ENCODE data around the gene INHA. TPM values are rescaled to one million over a fixed set of nuclear protein-coding genes. Genes with fewer than 3 reads are reported as not detected.

The INHA gene
- total RNA-seq, 1 donor from 2014 or later, result 0.70 TPM

- DNase-seq (ENCODE audit: low read depth), result no peak
These were observed 39.2 kb downstream of the INHA start for GRCh38 chr2:219611306-219611705.

DNA sequence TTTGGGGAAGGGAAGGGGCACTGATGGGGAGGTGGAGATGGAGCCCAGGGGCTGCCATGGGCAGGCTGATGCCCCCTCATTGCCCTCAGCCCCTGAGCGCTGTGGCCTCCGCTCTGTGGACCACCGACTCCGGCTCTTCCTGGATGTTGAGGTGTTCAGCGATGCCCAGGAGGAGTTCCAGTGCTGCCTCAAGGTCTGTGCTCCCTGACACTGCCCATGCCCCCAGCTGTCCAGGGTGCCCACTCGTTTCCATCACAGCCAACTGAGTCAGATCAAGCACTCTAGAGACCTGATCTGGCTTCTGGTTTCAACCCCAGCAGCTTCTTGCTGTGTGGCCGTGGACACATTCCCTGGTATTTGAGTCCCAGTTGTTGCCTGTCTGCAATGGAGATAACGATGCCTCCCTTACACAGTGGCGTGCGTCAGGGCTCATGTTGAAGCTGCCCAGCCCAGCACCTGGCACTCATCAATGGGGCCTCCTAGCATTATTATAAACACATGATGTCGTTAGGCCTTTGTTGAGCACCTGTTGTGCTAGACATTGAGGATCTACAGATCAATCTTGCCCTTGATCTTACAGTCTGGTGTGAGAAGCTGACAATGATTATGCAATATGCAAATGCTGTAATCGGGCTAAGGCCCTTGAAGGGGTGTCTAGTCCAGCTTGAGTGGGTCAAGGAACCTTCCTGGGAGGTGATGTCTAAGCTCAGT is 39.9 kb downstream of the INHA start:
- DNase-seq (ENCODE audit: low read depth), result no peak

- no peak for DNase-seq (ENCODE audit: low read depth)
These were observed 40.6 kb downstream of the INHA start for GRCh38 chr2:219612577-219613286.

DNA sequence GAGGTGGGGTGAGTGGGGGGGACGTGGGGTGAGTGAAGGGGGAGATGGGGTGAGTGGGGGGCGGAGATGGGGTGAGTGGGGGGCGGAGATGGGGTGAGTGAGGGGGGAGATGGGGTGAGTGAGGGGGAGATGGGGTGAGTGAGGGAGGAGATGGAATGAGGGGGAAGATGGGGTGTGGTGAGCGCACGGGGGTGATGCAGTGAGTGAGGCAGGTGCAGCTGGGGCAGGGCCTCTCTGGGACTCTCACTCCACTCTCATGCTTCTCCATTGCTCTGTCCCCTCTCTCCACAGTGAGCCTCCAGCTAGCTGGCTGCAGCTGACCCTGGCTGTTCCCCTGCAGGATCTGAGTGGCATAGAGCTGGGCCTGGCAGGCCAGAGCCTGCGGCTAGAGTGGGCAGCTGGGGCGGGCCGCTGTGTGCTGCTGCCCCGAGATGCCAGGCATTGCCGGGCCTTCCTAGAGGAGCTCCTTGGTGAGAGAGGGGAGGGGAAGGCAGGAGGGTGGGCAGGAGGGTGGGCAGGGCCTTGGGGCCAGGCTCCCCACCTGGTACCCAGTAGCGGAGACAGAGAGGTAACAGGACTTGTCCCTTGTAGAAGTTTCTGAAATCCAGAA is 41.5 kb downstream of the INHA start:
- no peak for DNase-seq (ENCODE audit: low read depth)

DNA sequence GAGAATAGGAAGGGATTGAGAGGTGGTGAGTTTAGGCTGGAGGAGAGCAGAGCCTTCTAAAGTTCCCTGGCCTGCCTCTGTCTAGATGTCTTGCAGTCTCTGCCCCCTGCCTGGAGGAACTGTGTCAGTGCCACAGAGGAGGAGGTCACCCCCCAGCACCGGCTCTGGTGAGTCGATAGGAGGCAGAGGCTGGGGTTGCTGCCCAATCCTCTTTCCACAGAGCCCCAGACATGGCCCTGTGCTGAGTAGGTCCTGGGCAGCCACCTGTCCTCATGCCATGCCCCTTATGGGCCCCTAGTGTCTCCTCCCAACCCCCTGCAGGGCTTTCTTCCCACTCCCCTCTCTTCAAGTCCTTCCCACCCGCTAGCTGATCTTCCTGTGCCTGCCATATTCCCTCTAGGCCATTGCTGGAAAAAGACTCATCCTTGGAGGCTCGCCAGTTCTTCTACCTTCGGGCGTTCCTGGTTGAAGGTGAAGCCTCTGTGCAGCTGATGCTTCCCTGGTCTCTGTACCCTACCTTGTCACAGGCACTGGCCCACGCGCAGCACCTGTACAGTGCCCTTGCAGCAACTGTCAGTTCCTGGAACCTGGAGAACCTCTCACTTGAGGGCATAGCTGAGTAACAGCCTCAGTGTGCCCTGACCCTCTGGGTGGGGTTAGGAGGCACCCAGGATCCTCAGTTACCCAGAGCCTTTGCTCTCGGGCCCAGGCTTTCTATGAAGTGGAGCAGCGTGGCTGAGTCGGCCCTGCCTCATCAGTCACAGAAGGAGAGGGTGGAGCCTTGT is 42.2 kb downstream of the INHA start:
- DNase-seq (ENCODE audit: low read depth), result no peak

GRCh38 chr2:219615036-219615435 is 42.9 kb downstream of the INHA start:
- no peak for DNase-seq (ENCODE audit: low read depth)

DNA sequence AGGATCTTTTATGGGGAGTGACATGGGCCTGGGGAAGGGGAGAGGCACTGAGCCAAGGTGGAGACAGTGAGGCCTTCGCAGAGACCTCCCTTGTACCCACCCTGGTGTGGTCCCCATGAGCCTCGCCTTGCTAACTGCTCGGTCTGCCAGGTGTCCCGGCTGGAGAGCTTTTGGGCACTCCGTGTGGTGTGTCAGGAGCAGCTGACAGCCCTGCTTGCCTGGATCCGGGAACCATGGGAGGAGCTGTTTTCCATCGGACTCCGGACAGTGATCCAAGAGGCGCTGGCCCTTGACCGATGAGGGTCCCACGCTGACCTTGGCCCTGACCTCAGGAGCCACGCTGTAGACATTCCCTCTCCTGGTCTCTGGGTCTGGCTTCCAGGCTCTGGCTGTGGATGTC is 43.8 kb downstream of the INHA start:
- no peak for DNase-seq (ENCODE audit: low read depth)

GRCh38 chr2:219616550-219616949 is 44.4 kb downstream of the INHA start:
- no peak for DNase-seq (ENCODE audit: low read depth)

- no peak for DNase-seq (ENCODE audit: low read depth)
These were observed 46.6 kb downstream of the INHA start for GRCh38 chr2:219618733-219619122.

GRCh38 chr2:219619235-219619634 is 47.1 kb downstream of the INHA start:
- no peak for DNase-seq (ENCODE audit: low read depth)

DNA sequence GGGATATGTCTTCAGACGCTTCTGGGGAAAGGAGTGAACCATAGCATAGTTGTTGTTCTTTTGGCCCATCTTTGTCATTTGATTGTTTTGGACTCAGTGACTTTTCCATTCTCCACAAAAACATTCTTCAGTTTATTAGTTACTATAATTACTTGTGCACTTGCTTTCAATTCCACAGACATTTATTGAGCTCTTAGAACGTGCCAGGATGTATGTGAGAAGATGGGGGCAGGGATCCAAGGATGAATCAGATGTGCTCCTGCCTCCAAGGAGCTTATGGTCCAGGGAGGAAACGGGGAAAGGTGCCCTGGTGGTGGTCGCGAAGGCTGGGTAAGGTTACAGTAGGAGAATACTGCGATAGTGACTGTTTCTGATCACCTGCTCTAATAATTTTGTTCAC is 48.4 kb downstream of the INHA start:
- no peak for DNase-seq (ENCODE audit: low read depth)

- DNase-seq (ENCODE audit: low read depth), result no peak
These were observed 49.8 kb downstream of the INHA start for GRCh38 chr2:219621935-219622334.

GRCh38 chr2:219622472-219622871 is 50.4 kb downstream of the INHA start:
- DNase-seq (ENCODE audit: low read depth), result no peak

GRCh38 chr2:219624565-219624964 is 52.5 kb downstream of the INHA start:
- no peak for DNase-seq (ENCODE audit: low read depth)

- DNase-seq (ENCODE audit: low read depth), result no peak
These were observed 53.1 kb downstream of the INHA start for GRCh38 chr2:219625179-219625578.

Other genes starting within 250 kb of the INHA start
- not detected in 2 replicates for gene RESP18, start 239.6 kb upstream of the INHA start, total RNA-seq
- gene DNPEP, start 184.4 kb upstream of the INHA start, total RNA-seq, result 53.1 and 61.0 TPM in 2 replicates
- gene DES, start 153.9 kb upstream of the INHA start, total RNA-seq, result 0.30 and 0.69 TPM in 2 replicates
- 2.3 and 10.8 TPM in 2 replicates for gene SPEG, start 137.5 kb upstream of the INHA start, total RNA-seq
- 32.0 and 43.2 TPM in 2 replicates for gene GMPPA, start 73.4 kb upstream of the INHA start, total RNA-seq
- not detected in 2 replicates for gene ASIC4, start 57.8 kb upstream of the INHA start, total RNA-seq
- 73.8 and 136 TPM in 2 replicates for gene CHPF, start 28.5 kb upstream of the INHA start, total RNA-seq
- 1.6 and 2.2 TPM in 2 replicates for gene TMEM198, start 28.3 kb upstream of the INHA start, total RNA-seq
- 20.8 and 145 TPM in 2 replicates for gene OBSL1, start 771 bp upstream of the INHA start, total RNA-seq
- 12.7 and 18.7 TPM in 2 replicates for gene STK11IP, start 25.5 kb downstream of the INHA start, total RNA-seq
- gene SLC4A3, start 55.3 kb downstream of the INHA start, total RNA-seq, result 3.5 and 10.1 TPM in 2 replicates